Stimulated activated CD4-positive, alpha-beta T cell treated with anti-CD3 and anti-CD28 coated beads, Interleukin-1b, Interleukin-23, amount 100 ng/mL, for 4 hours (primary cell): Measurements from ENCODE around the gene B3GALT4.
"Not testable (repeated sequence)": the region's sequence is repeated elsewhere in the genome, so short reads cannot be mapped to it uniquely, and the experiment has no call there.

Experiments used
- DNase-seq, 2 donors: peaks; one replicate each; pipeline ENCODE4 v3.0.0-alpha.2; 2020; ENCODE audit warnings: low read depth in 2 of 2

B3GALT4 gene

GRCh38 chr6:33272275-33273128, 4.4 kb upstream of the B3GALT4 start:
- DNase-seq: no peak

GRCh38 chr6:33273129-33273923, 3.6 kb upstream of the B3GALT4 start:
- no peak for DNase-seq

- DNase-seq: no peak
These were observed 2.7 kb upstream of the B3GALT4 start for GRCh38 chr6:33273924-33274902.

- not testable (repeated sequence) for DNase-seq
These were observed 935 bp upstream of the B3GALT4 start for GRCh38 chr6:33275795-33276580.

- DNase-seq: no peak
These were observed 401 bp upstream of the B3GALT4 start for GRCh38 chr6:33276581-33276863.

GRCh38 chr6:33277663-33278391, 904 bp downstream of the B3GALT4 start:
- DNase-seq: no peak

- no peak for DNase-seq
These were observed 1.4 kb downstream of the B3GALT4 start for GRCh38 chr6:33278392-33278741.

GRCh38 chr6:33278810-33279209, 1.9 kb downstream of the B3GALT4 start:
- no peak for DNase-seq

- DNase-seq: no peak
These were observed 2.4 kb downstream of the B3GALT4 start for GRCh38 chr6:33279257-33279695.

GRCh38 chr6:33279971-33280511, 3.1 kb downstream of the B3GALT4 start:
- DNase-seq: no peak

GRCh38 chr6:33280539-33280938, 3.6 kb downstream of the B3GALT4 start:
- no peak for DNase-seq

- not testable (repeated sequence) for DNase-seq
These were observed 8.3 kb downstream of the B3GALT4 start for GRCh38 chr6:33285214-33285613.

- no peak for DNase-seq
These were observed 10.3 kb downstream of the B3GALT4 start for GRCh38 chr6:33286946-33287914.

GRCh38 chr6:33288141-33288920, 11.4 kb downstream of the B3GALT4 start:
- no peak for DNase-seq

GRCh38 chr6:33288921-33289783, 12.2 kb downstream of the B3GALT4 start, which contains the start of the genes PFDN6 and WDR46:
PFDN6 (plus strand) TSS chr6:33289601; CDS start chr6:33289857, 256 bp downstream.
WDR46 (minus strand) TSS chr6:33289239; CDS start chr6:33289170, 69 bp downstream.
- DNase-seq: peak; percentile 52 to 71

- no peak for DNase-seq
These were observed 12.9 kb downstream of the B3GALT4 start for GRCh38 chr6:33289784-33290315.

GRCh38 chr6:33290459-33290858, 13.5 kb downstream of the B3GALT4 start:
- no peak for DNase-seq
